Measurements from ENCODE around the gene PPP2R3B. TPM values are rescaled to one million over a fixed set of nuclear protein-coding genes. Genes with fewer than 3 reads are reported as not detected.

The PPP2R3B gene
- total RNA-seq, 1 experiment from 2014 or later = 19.1 TPM

GRCh38 chrX:410296-410695 is 23.6 kb upstream of the PPP2R3B start:
- RAD21 ChIA-PET (ENCODE audit: low non-redundant PET in 1 of 2, low total read pairs in 2 of 2, uncharacterized antibody in 2 of 2, unreplicated experiment in 2 of 2) = no interaction called here
- no peak overlapping the region for H3K4me3 ChIP-seq (replicated peaks in 1 of 2; ENCODE audit: low read depth in 1 of 2, low read length in 2 of 2)
- no peak for ATAC-seq

More at GRCh38 chrX:410296-410695, 23.6 kb upstream of the PPP2R3B start:
- no peak overlapping the region for H2AFZ ChIP-seq (ENCODE audit: low read depth, low read length, poor library complexity, severe bottlenecking)
- no peaks in the 10 kb centered on the region for H3K4me1 ChIP-seq (ENCODE audit: control insufficient read depth in 1 of 2, insufficient read depth in 2 of 2, low read length in 2 of 2)
- H3K9me3 ChIP-seq (ENCODE audit: control insufficient read depth in 1 of 2, insufficient read depth in 1 of 2, low read depth in 1 of 2, low read length in 2 of 2) = no peaks in the 10 kb centered on the region
- H3K9me2 ChIP-seq (ENCODE audit: insufficient read depth) = no peaks in the 10 kb centered on the region
- no peaks in the 10 kb centered on the region for H4K20me1 ChIP-seq (ENCODE audit: insufficient read depth)
- no peaks in the 10 kb centered on the region for H3K27me3 ChIP-seq (ENCODE audit: insufficient read depth, low read length)
- H3K9ac ChIP-seq (ENCODE audit: low read length) = no peak overlapping the region
- intact Hi-C loops (cut with micrococcal nuclease) = no loop called here
- BruUV-seq (replicated peaks) = no TSS peak
- no peak for DNase-seq (ENCODE audit: low read depth, low spot score)
- ChIA-PET POLR2A (no interaction called here), CTCF (no interaction called here)
- H3K27ac ChIP-seq (ENCODE audit: low read depth, low read length) = no peak overlapping the region
- H3K4me2 ChIP-seq (ENCODE audit: low read length) = no peak overlapping the region
- TF ChIP-seq TCF7L2 (IDR thresholded peaks at IDR 0.05; ENCODE audit: borderline replicate concordance, extremely low read depth, insufficient read depth, insufficient read length) = no peak
- TF ChIP-seq CEBPB (IDR thresholded peaks at IDR 0.05; ENCODE audit: low read depth) = no peak
- TF ChIP-seq FOSL1 (IDR thresholded peaks at IDR 0.05; ENCODE audit: low read depth) = no peak
- TF ChIP-seq EZH2phosphoT487 (IDR thresholded peaks at IDR 0.05; ENCODE audit: borderline replicate concordance) = no peak
- TF ChIP-seq ZNF274 (IDR thresholded peaks at IDR 0.05; ENCODE audit: low read depth, low read length) = no peak
- no peak for TF ChIP-seq CBX3 (IDR thresholded peaks at IDR 0.05; ENCODE audit: low read depth)
- no peak for TF ChIP-seq POLR2A (IDR thresholded peaks at IDR 0.05; ENCODE audit: borderline replicate concordance, extremely low read depth, insufficient read depth, insufficient read length)
- no peak for TF ChIP-seq ELF1 (IDR thresholded peaks at IDR 0.05; ENCODE audit: borderline replicate concordance, low read depth)
- no peak for TF ChIP-seq MAX (IDR thresholded peaks at IDR 0.05)
- no peak for TF ChIP-seq POLR2AphosphoS5 (IDR thresholded peaks at IDR 0.05; ENCODE audit: low read depth, low read length)
- TF ChIP-seq SIN3A (IDR thresholded peaks at IDR 0.05; ENCODE audit: low read depth) = no peak
- no peak for TF ChIP-seq CTCF (IDR thresholded peaks at IDR 0.05 in 2 of 3, conservative IDR thresholded peaks at IDR 0.05 in 1 of 3; ENCODE audit: borderline replicate concordance in 1 of 3, insufficient read depth in 1 of 3, low read depth in 2 of 3, low read length in 2 of 3)
- no peak for TF ChIP-seq EZH2 (IDR thresholded peaks at IDR 0.05)
- no peak for TF ChIP-seq JUND (IDR thresholded peaks at IDR 0.05)
- TF ChIP-seq SRF (IDR thresholded peaks at IDR 0.05; ENCODE audit: low read depth) = no peak
- TF ChIP-seq REST (IDR thresholded peaks at IDR 0.05; ENCODE audit: low read depth) = no peak
- no peak for TF ChIP-seq ZFX (IDR thresholded peaks at IDR 0.05)
- TF ChIP-seq EGR1 (IDR thresholded peaks at IDR 0.05; ENCODE audit: low read depth) = no peak
- H3K36me3 ChIP-seq (ENCODE audit: control insufficient read depth in 1 of 2, insufficient read depth in 2 of 2, low read length in 2 of 2) = no peaks in the 10 kb centered on the region
- no peaks in the 10 kb centered on the region for H3K79me2 ChIP-seq (ENCODE audit: insufficient read depth, low read length)

Measured in HCT116 (cell line).